H1 (cell line): ENCODE measurements around the gene LKAAEAR1. TPM values are rescaled to one million over a fixed set of nuclear protein-coding genes. Genes with fewer than 3 reads are reported as not detected.

Experiments
- CTCF ChIA-PET: fragments of 300-600 bp; sonication (Branson Sonifier 250); formaldehyde crosslinking; loops from one replicate; lab custom pipeline; 2021; ENCODE audit not compliant: partially characterized antibody; lab: Charles Lee
- POLR2A ChIA-PET: fragments of 300-600 bp; sonication (Branson Sonifier 250); formaldehyde crosslinking; loops from one replicate; lab custom pipeline; 2021; ENCODE audit warnings: inconsistent platforms; ENCODE audit not compliant: partially characterized antibody; lab: Charles Lee
- DNase-seq, 2 experiments: peaks; one replicate each; pipeline versions ENCODE4 v3.0.0 to v3.0.0-alpha.2; 2010 to 2022; ENCODE audit warnings: low spot score in 2 of 2, low read depth in 1 of 2, mixed read lengths in 1 of 2
- FAIRE-seq: peaks from 2 replicates; lab custom pipeline; 2011; peaks lifted over from hg19 to GRCh38; lab: Jason Lieb, UNC
- H2AFZ ChIP-seq: 2 replicates; pipeline ENCODE4 v1.8.1; 2012; ENCODE audit warnings: low read length, inconsistent platforms
- H2AK5ac ChIP-seq: 2 replicates; pipeline ENCODE4 v1.6.1; 2013; ENCODE audit warnings: low read depth, low read length
- H2BK120ac ChIP-seq: replicated peaks from 2 replicates; pipeline ENCODE3; 2013; ENCODE audit warnings: low read depth, low read length, inconsistent platforms
- H2BK12ac ChIP-seq: 2 replicates; pipeline ENCODE4 v1.6.1; 2013; ENCODE audit warnings: low read depth, low read length
- H2BK15ac ChIP-seq: 2 replicates; pipeline ENCODE4 v1.6.1; 2013; ENCODE audit warnings: low read length
- H2BK20ac ChIP-seq: 2 replicates; pipeline ENCODE4 v1.6.1; 2013; ENCODE audit warnings: low read length
- H2BK5ac ChIP-seq: 2 replicates; pipeline ENCODE4 v1.6.1; 2013; ENCODE audit warnings: low read depth, low read length
- H3K14ac ChIP-seq: 2 replicates; pipeline ENCODE4 v1.6.1; 2013; ENCODE audit warnings: inconsistent platforms; ENCODE audit not compliant: insufficient read length
- H3K18ac ChIP-seq: 2 replicates; pipeline ENCODE4 v1.6.1; 2013; ENCODE audit warnings: low read length; ENCODE audit errors: extremely low read depth
- H3K23ac ChIP-seq: 2 replicates; pipeline ENCODE4 v1.6.1; 2013; ENCODE audit warnings: inconsistent platforms; ENCODE audit not compliant: insufficient read length
- H3K23me2 ChIP-seq: 2 replicates; pipeline ENCODE4 v1.6.1; 2013; ENCODE audit warnings: low read depth, low read length
- H3K27ac ChIP-seq: 2 replicates; pipeline ENCODE4 v1.6.1; 2011; ENCODE audit warnings: low read depth, low read length, inconsistent platforms
- H3K27me3 ChIP-seq, 4 experiments: replicated peaks in 1 of 4; 1 replicate in 1 of 4; 2 replicates in 3 of 4; pipeline versions ENCODE4 v1.6.1 to v1.8.1; 2011 to 2013; ENCODE audit warnings: low read length in 3 of 4, mild to moderate bottlenecking in 3 of 4, inconsistent platforms in 2 of 4, mixed read lengths in 2 of 4, moderate library complexity in 1 of 4; ENCODE audit not compliant: control insufficient read depth in 3 of 4, insufficient read depth in 3 of 4; ENCODE audit errors: extremely low read depth in 1 of 4
- H3K36me3 ChIP-seq, 4 experiments: 2 replicates each; pipeline versions ENCODE4 v1.6.1 to v1.8.1; 2011 to 2013; ENCODE audit warnings: mild to moderate bottlenecking in 4 of 4, low read length in 3 of 4, moderate library complexity in 2 of 4, control low read depth in 1 of 4, inconsistent platforms in 1 of 4; ENCODE audit not compliant: insufficient read depth in 4 of 4, control insufficient read depth in 2 of 4
- H3K4ac ChIP-seq: replicated peaks from 2 replicates; pipeline ENCODE3; 2013; ENCODE audit warnings: low read length, low read depth, mixed read lengths, inconsistent platforms; ENCODE audit not compliant: insufficient read length
- H3K4me1 ChIP-seq, 4 experiments: replicated peaks in 1 of 4; 1 replicate in 1 of 4; 2 replicates in 3 of 4; pipeline versions ENCODE4 v1.6.1 to v1.8.1; 2011 to 2013; ENCODE audit warnings: low read length in 3 of 4, inconsistent platforms in 2 of 4, mixed read lengths in 1 of 4; ENCODE audit not compliant: insufficient read depth in 4 of 4, control insufficient read depth in 3 of 4
- H3K4me2 ChIP-seq, 2 experiments: 2 replicates each; pipeline versions ENCODE4 v1.6.1 to v1.8.1; 2011 to 2013; ENCODE audit warnings: low read depth in 2 of 2, low read length in 2 of 2, control low read depth in 1 of 2, inconsistent platforms in 1 of 2, mild to moderate bottlenecking in 1 of 2; ENCODE audit not compliant: insufficient read depth in 1 of 2
- H3K4me3 ChIP-seq, 4 experiments: fragments of 200-600, 300-600 bp in 1 of 4; sonication (generic), shearing (Covaris generic), sonication (Bioruptor Twin) in 1 of 4; 2 replicates each; pipeline versions ENCODE4 v1.5.1 to v1.8.1; 2011 to 2016; ENCODE audit warnings: low read length in 4 of 4, low read depth in 3 of 4, control low read depth in 2 of 4, inconsistent platforms in 2 of 4, mild to moderate bottlenecking in 2 of 4, mixed read lengths in 1 of 4, moderate library complexity in 1 of 4; ENCODE audit not compliant: insufficient read depth in 2 of 4; ENCODE audit errors: extremely low read depth in 1 of 4
- H3K56ac ChIP-seq: replicated peaks from 2 replicates; pipeline ENCODE3; 2013; ENCODE audit warnings: low read depth, mild to moderate bottlenecking, mixed read lengths, low read length, inconsistent platforms; ENCODE audit not compliant: insufficient read length
- H3K79me1 ChIP-seq: 2 replicates; pipeline ENCODE4 v1.6.1; 2013; ENCODE audit warnings: low read depth, low read length, control low read depth
- H3K79me2 ChIP-seq, 2 experiments: 2 replicates each; pipeline versions ENCODE4 v1.6.1 to v1.8.1; 2012 to 2013; ENCODE audit warnings: low read length in 2 of 2, mild to moderate bottlenecking in 2 of 2, inconsistent platforms in 1 of 2; ENCODE audit not compliant: insufficient read depth in 2 of 2, control insufficient read depth in 1 of 2
- H3K9ac ChIP-seq, 4 experiments: replicated peaks in 1 of 4; 1 replicate in 1 of 4; 2 replicates in 3 of 4; pipeline versions ENCODE4 v1.6.1 to v1.8.1; 2011 to 2013; ENCODE audit warnings: low read depth in 3 of 4, low read length in 3 of 4, control low read depth in 2 of 4, mild to moderate bottlenecking in 2 of 4, moderate library complexity in 2 of 4, inconsistent platforms in 1 of 4; ENCODE audit errors: extremely low read depth in 1 of 4
- H3K9me3 ChIP-seq, 2 experiments: 2 replicates each; pipeline versions ENCODE4 v1.6.1 to v1.8.1; 2012 to 2013; ENCODE audit warnings: mild to moderate bottlenecking in 2 of 2, moderate library complexity in 2 of 2, control low read depth in 1 of 2, inconsistent platforms in 1 of 2, low read depth in 1 of 2, low read length in 1 of 2, mixed read lengths in 1 of 2; ENCODE audit not compliant: insufficient read depth in 2 of 2
- H4K20me1 ChIP-seq, 2 experiments: replicated peaks in 1 of 2; 2 replicates each; pipeline versions ENCODE3 to v1.8.1; 2011 to 2013; ENCODE audit warnings: inconsistent platforms in 2 of 2, low read length in 2 of 2, mild to moderate bottlenecking in 1 of 2; ENCODE audit not compliant: insufficient read depth in 2 of 2, control insufficient read depth in 1 of 2
- H4K5ac ChIP-seq: 2 replicates; pipeline ENCODE4 v1.6.1; 2013; ENCODE audit warnings: low read length, low read depth, mixed read lengths, inconsistent platforms; ENCODE audit not compliant: insufficient read length
- H4K8ac ChIP-seq: 2 replicates; pipeline ENCODE4 v1.8.0; 2013; ENCODE audit warnings: mild to moderate bottlenecking, moderate library complexity, low read length, inconsistent platforms; ENCODE audit not compliant: insufficient read depth; ENCODE audit errors: extremely low read depth
- H4K91ac ChIP-seq: replicated peaks from 2 replicates; pipeline ENCODE3; 2013; ENCODE audit warnings: low read length, mixed read lengths, inconsistent platforms; ENCODE audit not compliant: insufficient read length
- BACH1 ChIP-seq: IDR thresholded peaks from 2 replicates; pipeline ENCODE4 v1.6.1; 2012; ENCODE audit warnings: low read length, improper control_type of control experiment
- BCL11A ChIP-seq, 2 experiments: IDR thresholded peaks; one replicate each; pipeline ENCODE4 v1.6.1; 2011; ENCODE audit warnings: low read depth in 2 of 2, low read length in 2 of 2, mild to moderate bottlenecking in 2 of 2
- CHD2 ChIP-seq: IDR thresholded peaks from 2 replicates; pipeline ENCODE4 v1.6.1; 2012; ENCODE audit warnings: low read length, improper control_type of control experiment
- GTF2F1 ChIP-seq: IDR thresholded peaks from 2 replicates; pipeline ENCODE4 v1.6.1; 2012; ENCODE audit warnings: low read depth, low read length, improper control_type of control experiment, borderline replicate concordance
- HDAC6 ChIP-seq: IDR thresholded peaks from one replicate; pipeline ENCODE4 v1.7.1; 2012; ENCODE audit warnings: low read depth, mild to moderate bottlenecking, inconsistent platforms, low read length, moderate library complexity
- RNF2 ChIP-seq: fragments of 200-900, 300-1000 bp; sonication (generic); IDR thresholded peaks from 2 replicates; pipeline ENCODE4 v1.7.1; 2016; ENCODE audit warnings: borderline replicate concordance, low read depth, mild to moderate bottlenecking, antibody characterized with exemption, low read length; ENCODE audit not compliant: poor library complexity, severe bottlenecking; ENCODE audit errors: missing control alignments
- SIRT6 ChIP-seq: IDR thresholded peaks from one replicate; pipeline ENCODE4 v1.7.1; 2012; ENCODE audit warnings: low read length, inconsistent platforms
- SUZ12 ChIP-seq: fragments of 200-600 bp; sonication (generic); IDR thresholded peaks from 2 replicates; pipeline ENCODE4 v1.6.1; 2012; ENCODE audit warnings: mild to moderate bottlenecking, inconsistent platforms, low read length, moderate library complexity, mixed read lengths
- WGBS, 2 experiments: shearing (Covaris generic) in 1 of 2; methylation state at CpG; one replicate each; pipeline versions ENCODE4 v1.1.6 to v1.1.7; 2013 to 2015; ENCODE audit warnings: low lambda C conversion rate in 2 of 2, mixed read lengths in 2 of 2, inconsistent platforms in 1 of 2, low coverage in 1 of 2, missing lambda C conversion rate in 1 of 2; ENCODE audit not compliant: insufficient replicate concordance in 2 of 2, insufficient coverage in 1 of 2, insufficient read length in 1 of 2; ENCODE audit errors: extremely low coverage in 1 of 2, missing lambda C conversion rate in 1 of 2; 5-methylcytosine and 5-hydroxymethylcytosine counted together
- polyA plus RNA-seq, 7 experiments: library from polyadenylated mRNA; depleted of rRNA in 3 of 7; stranded (reverse) in 5 of 7; unstranded in 2 of 7; fragments of >200 nt in 5 of 7; fragments of 200-250 nt in 2 of 7; gene quantifications; 1 replicate in 5 of 7; 2 replicates in 1 of 7; 4 replicates in 1 of 7; pipeline versions ENCODE4 v1.2.1 to v1.2.3, GENCODE V29; 2011 to 2013; ENCODE audit warnings: missing spikeins in 2 of 7, mixed read lengths in 2 of 7
- total RNA-seq: library from RNA; stranded (reverse); fragmentation: NEBNext Ultra II Directional; extraction: Animal tissue kit (Norgen Biotek cat#: 25700); gene quantifications from 2 replicates; pipeline ENCODE4 v1.2.1, GENCODE V29; 2021
- TF ChIP-seq, protein P1 (sequence below): IDR thresholded peaks from 2 replicates; pipeline ENCODE4 v1.6.1; 2011; ENCODE audit warnings: low read depth, mild to moderate bottlenecking, low read length; ENCODE audit not compliant: insufficient read depth

LKAAEAR1 gene
- total and polyA plus RNA-seq, 2 of the 8 experiments (the other 6 are each of a cell fraction or from before 2014, with no cell fraction given) = 0.41 to 0.53 TPM

- no peak for FAIRE-seq
- TF ChIP-seq, protein P1, sequence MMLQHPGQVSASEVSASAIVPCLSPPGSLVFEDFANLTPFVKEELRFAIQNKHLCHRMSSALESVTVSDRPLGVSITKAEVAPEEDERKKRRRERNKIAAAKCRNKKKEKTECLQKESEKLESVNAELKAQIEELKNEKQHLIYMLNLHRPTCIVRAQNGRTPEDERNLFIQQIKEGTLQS = no peak
- TF ChIP-seq SIRT6 = no peak
- no peak for TF ChIP-seq BACH1
- TF ChIP-seq GTF2F1 = no peak
- no peak for TF ChIP-seq BCL11A (IDR thresholded peaks at IDR 0.05; ENCODE audit: low read depth in 2 of 2, low read length in 2 of 2)
- no peak for TF ChIP-seq CHD2
- TF ChIP-seq SUZ12 = no peak
- TF ChIP-seq RNF2 = no peak
- no peak for TF ChIP-seq HDAC6
Measured at GRCh38 chr20:64114356-64114971, 30.3 kb upstream of the LKAAEAR1 start.

More at GRCh38 chr20:64114356-64114971, 30.3 kb upstream of the LKAAEAR1 start:
- Histone ChIP-seq H2AFZ (no peak overlapping the region), H3K27me3 (no peaks in the 10 kb centered on the region), H2AK5ac (no peak overlapping the region), H2BK12ac (no peak overlapping the region), H3K18ac (no peak overlapping the region), H3K79me2 (no peaks in the 10 kb centered on the region), H3K36me3 (no peaks in the 10 kb centered on the region), H4K91ac (no peak overlapping the region), H3K9ac (no peak overlapping the region), H2BK5ac (no peak overlapping the region), H3K23me2 (no peaks in the 10 kb centered on the region), H3K23ac (no peak overlapping the region), H3K79me1 (no peaks in the 10 kb centered on the region), H4K20me1 (peaks cover 0 to 2% of the 10 kb centered on the region in 2 experiments), H2BK120ac (no peak overlapping the region), H4K8ac (no peak overlapping the region), H3K4me2 (no peak overlapping the region), H3K56ac (no peak overlapping the region), H4K5ac (no peak overlapping the region), H3K14ac (no peak overlapping the region), H3K4me3 (no peak overlapping the region), H3K4me1 (no peaks in the 10 kb centered on the region), H2BK15ac (no peak overlapping the region), H3K9me3 (no peaks in the 10 kb centered on the region), H3K4ac (no peak overlapping the region), H2BK20ac (no peak overlapping the region), H3K27ac (no peak overlapping the region)
- peak in 1 of 2 experiments; percentile 40 for DNase-seq
- 75% methylated on average over 10 of the region's 14 CpGs; no CpG with 5 or more reads in 1 of the 2 experiments for WGBS, 2 experiments
- POLR2A ChIA-PET = interaction anchor here (0.6 kb wide), 2 partner anchors 114 to 587 kb away, joined by 3 to 4 read pairs; no protein-coding TSS in a partner anchor
- CTCF ChIA-PET = interaction anchor here (1.0 to 10.1 kb wide), 5 partner anchors 11 to 54 kb away, joined by 4 to 144 read pairs (median 6); partner anchors contain the start of genes LKAAEAR1, OPRL1 and RGS19
